Endothelial cell of hepatic sinusoid (primary cell): ENCODE results near the gene BCL10.

Source experiments
- in situ Hi-C: cut with HindIII; loops from 2 replicates; pipeline ENCODE4 v1.10.0; 2017; ENCODE audit warnings: low sequenced_read_pairs

Gene BCL10

DNA sequence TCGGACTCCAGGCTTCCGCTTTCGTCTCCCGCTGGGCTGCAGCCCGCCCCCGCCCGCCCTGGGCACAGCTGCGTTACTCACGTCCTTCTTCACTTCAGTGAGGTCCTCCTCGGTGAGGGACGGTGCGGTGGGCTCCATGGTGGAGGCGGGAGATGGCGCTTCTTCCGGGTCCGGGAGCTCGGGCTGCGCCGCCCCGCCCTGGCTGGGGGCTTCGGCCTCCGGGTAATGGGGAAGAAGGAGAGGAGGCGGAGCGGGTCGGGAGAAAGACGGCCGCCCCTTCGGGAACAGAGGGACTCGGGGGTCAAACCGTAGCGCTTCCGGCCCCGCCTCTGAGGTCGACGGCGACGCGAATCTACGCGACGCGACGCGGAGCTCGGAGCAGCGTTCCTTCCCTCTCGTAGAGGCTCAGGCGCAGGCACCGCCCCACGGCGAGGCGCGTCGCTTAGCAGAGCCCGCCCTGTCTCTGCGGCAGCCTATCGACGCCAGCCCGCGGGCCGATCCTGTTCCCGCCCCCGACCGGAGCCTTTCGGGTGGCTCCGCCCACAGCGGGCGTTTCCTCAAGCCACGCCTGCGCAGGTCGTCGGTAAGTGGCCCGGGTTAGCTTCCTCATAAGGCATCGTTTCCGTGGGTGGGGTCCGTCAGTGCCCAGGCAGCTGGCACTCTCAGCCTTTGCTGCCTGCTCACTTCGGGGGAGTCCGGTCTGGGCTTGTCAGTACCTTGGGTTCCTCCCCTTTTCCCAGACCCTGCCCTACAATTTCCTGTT lies at the start of gene BCL10:
Gene BCL10, minus strand, starts transcription at position 418 of the 763 bp plus-strand sequence. Its CDS starts 280 bp downstream, at position 138.
- in situ Hi-C loops: no loop called here

DNA sequence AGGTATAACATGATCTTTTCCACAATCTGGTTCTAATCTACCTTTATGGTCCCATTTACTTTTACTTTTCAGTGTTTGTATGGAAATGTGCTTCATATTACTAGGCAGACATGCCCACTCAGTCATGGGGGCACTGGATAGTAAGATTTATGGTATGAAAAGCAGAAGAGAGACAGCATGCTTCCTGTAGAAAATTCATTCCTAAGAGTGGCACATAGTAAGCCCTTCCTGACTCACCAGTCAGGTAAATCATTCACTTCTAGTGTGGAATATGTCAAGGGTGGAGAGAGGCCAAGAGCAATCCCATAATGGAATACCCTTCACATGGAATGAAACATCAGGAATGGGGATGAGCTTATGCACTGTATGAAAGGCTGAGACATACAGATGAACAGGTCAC lies 49.5 kb upstream of the BCL10 start:
- in situ Hi-C loops: loop anchor here (10.0 kb wide), 1 partner anchor 179 kb away; no protein-coding TSS in a partner anchor

DNA sequence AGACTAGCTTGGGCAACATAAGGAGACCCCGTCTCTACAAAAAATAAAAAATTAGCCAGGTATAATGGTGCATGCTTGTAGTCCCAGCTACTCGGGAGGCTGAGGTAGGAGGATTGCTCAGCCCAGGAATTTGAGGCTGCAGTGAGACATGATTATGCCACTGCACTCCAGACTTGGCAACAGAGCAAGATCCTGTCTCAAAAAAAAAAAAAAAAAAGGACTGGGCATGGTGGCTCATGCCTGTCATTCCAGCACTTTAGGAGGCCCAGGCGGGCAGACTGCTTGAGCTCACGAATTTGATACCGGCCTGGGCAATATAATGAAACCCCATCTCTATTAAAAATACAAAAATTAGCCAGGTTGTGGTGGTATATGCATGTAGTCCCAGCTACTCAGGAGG lies 47.3 kb upstream of the BCL10 start:
- in situ Hi-C loops: loop anchor here (10.0 kb wide), 1 partner anchor 181 kb away; no protein-coding TSS in a partner anchor

DNA sequence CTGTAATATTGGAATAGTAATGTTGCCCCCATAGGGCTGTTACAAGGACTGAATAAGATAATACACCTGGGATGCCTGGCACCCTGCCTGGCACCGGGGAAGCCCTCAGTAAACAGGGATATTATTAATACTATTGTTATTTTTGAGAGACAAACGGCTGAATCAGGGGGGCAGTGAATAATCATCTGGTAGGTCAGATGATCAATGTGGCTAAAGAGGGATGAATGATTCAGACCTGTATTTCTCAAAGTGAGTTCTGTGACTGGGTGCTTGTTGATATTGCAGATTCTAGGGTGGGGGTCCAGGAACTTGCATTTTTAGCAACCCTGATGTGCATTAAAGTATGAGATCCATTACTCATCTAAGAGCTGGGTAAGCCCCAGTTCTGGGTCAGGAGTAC lies 46.2 kb upstream of the BCL10 start:
- in situ Hi-C loops: loop anchor here (10.0 kb wide), 1 partner anchor 182 kb away; no protein-coding TSS in a partner anchor

DNA sequence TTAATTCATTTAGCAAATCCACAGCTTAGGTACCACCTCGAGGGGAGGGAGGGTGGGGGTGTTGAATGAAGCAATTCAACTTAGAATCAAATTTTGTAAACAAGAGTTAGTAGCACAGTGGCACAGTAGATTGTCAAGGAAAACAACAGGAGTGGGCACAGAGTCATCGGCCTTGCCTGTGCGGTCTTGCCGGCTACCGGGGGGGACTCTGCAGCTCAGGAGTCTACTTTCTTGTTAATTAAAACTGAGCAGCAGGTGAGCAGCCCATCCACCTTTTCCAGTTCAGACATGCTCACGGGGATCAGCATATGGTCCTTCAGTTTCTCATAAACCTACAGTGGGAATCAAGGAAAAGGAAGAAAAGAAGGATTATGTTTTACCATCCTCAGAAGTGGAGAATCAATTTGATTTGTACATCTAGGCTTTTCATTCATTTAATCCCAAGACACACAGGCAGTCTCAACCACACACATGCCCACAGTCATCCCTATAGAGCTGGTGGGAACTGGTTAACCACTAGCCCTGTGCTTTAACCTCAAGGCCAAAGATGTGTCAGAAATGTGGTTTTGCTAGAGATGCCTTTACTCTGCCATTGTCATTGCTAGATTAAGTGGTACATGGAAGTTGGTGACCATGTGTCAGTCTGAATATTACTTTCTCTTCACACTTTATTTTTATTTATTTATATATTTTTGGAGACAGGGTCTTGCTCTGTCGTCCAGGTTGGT lies 45.0 kb upstream of the BCL10 start:
- in situ Hi-C loops: loop anchor here (10.0 kb wide), 1 partner anchor 183 kb away; no protein-coding TSS in a partner anchor

DNA sequence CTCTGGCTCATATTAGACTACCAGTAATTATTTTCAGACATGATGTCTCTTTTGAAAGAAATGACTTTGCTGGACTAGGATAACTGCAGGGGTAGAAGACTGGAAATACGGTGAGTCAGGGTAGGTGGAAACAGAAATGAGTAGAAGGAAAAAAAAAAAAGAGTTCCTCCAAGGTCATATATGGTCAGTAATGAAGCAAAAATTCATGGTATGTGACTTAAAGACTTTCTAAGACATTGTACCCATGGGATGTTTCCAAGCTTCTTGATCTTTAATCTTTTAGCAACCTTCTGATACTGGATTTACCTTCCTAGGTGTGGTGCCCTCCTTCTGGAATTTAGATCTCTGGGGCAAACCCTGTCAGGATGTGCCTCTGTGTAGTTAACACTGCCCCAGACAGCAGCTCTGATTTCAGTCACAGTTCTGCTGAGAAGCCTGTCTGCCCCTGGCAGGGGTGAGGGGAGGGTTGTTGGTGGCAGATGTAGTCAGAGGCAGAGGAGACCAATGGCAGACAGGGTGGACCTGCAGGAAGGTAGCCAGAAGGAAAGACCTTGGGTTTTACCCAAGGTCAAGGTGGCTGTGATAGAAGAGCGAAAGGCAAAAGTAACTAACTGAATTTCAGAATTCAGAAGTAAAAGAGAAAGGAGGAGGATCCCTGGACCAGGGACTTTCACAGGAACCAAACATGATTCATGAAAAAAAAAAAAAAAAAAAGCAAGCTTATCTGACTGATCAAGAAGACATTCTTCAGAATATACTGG lies 44.1 kb upstream of the BCL10 start:
- in situ Hi-C loops: loop anchor here (10.0 kb wide), 1 partner anchor 184 kb away; no protein-coding TSS in a partner anchor

DNA sequence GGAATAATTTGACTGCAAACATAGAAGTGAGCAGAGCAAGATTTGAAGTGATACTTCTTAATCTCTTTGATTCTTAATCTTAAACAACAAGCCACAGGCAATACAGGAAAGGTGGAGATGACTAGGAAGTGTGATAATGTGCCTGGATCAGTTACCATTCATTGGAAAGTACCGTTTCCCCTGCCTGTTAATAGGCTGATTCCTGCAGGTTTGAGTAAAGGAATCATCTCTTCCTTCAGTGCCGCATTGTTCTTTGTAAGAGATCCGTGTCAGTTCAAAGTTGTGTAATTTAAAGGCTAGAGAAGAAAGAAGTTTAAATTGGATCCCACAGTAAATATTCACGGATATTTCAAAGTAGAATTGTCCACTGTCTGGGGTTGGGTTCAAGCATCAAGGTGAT lies 43.5 kb upstream of the BCL10 start:
- in situ Hi-C loops: loop anchor here (10.0 kb wide), 2 partner anchors 185 to 385 kb away; partner anchors contain the start of gene ZNHIT6

DNA sequence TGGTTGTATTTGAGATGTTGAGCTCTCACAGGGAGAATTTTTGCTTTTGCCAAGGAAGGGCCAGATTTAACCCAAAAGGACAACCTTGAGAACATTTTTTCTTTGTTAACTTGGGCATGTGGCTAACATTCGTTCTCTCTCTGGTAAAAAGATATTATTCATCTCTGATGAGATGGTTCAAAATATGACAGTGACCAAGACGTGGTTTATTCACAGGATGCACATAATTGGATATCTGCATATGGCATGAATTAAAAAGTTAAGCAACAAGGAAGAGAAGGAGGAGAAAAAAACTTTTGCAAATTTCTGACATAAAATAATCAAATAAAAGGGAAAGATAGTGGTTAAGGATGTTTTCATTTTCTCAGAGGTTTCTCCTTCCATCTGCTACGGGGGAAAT lies 43.1 kb upstream of the BCL10 start:
- in situ Hi-C loops: loop anchor here (10.0 kb wide), 1 partner anchor 385 kb away; the partner anchor contains the start of gene ZNHIT6

DNA sequence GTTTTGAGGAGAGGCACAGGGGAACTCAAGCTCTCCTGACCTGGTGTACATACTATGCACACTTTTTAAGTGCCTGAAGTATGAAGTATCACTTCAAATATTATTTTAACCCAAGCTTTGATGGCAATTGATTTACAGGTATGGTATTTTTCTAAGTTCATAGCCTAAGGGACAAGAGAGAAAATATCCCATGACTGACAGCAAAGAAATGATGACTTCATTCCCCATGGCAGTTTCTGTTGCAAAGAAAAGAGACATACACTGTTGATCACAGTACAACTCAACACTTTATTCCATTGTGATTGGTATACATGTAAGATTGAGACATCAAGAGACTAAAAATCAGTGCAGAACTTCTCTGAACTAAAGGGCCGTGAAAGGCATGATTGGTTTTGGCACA lies 41.8 kb upstream of the BCL10 start:
- in situ Hi-C loops: loop anchor here (10.0 kb wide), 1 partner anchor 387 kb away; the partner anchor contains the start of gene ZNHIT6

DNA sequence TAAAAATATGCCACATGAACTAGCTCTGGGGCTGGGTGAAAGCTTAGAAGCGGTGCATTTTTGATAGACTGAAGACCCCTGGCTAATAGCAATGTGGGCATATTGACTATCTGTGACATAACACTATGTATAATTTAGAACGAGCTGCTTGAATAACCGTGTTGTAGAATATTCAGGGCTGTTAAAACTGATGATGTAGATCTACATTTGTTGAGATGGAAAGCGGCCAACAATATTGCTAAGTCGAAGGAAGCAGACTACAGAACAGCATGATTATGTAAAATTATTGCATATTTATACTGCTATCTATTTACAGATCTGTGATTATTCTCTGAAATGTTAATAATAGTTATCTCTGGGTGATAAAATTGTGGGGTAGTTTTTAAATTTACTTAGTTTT lies 41.1 kb upstream of the BCL10 start:
- in situ Hi-C loops: loop anchor here (10.0 kb wide), 1 partner anchor 387 kb away; the partner anchor contains the start of gene ZNHIT6

DNA sequence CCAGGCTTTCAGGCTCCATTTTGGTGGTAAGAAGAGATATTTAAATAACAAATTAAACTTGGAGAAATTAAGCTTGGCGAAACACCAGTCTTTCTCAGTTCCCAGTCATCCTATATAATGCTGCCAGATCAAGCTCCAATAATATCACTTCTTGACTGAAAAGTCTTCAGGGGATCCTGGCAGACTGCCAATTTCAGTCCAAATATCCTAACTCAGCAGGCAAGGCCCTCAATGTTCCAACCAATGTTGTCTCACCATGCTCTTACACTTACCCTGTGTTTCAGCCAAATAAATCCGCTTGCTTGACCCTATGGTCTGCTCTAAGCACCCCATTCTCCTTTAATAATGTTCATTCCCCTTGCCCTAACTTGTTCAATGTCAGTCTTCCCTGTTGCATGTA lies 39.9 kb upstream of the BCL10 start:
- in situ Hi-C loops: loop anchor here (10.0 kb wide), 1 partner anchor 388 kb away; the partner anchor contains the start of gene ZNHIT6

DNA sequence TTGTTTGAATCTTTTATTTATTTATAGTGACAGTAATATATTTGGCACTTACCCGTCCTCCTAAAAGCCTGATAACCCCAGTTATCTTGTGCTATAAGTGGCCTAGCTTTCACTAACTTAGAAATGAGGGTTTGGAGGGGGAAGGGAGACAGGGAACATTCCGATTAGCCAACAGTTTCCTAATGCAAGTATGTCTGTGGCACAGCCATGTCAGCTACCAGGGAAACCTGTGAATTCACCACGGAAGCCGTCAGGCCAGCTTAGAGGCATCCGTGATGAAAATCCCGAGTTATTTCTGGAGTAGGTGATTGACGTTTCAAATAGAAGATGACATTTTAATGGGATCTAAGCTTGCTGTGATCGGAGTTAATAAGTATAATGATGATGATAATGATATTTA lies 39.4 kb upstream of the BCL10 start:
- in situ Hi-C loops: loop anchor here (10.0 kb wide), 1 partner anchor 389 kb away; the partner anchor contains the start of gene ZNHIT6

DNA sequence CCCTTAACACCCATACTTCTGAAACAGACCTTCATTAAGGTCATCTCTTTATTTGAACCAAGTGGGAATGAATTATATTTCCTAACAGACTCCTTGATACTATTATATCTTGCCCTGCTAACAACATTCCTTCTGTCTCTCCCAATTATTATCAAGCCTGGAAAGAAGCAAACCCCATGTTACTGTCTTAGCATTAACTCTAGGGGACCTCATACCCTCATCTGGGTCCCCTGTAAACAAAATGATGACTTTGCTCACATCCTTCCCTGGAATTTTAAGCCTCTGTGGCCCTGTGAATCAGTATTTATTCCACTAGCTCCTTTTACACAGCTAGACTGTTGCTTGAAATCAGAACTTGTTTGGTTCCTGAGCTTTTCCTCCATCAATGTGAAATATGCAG lies 38.3 kb upstream of the BCL10 start:
- in situ Hi-C loops: loop anchor here (10.0 kb wide), 1 partner anchor 390 kb away; the partner anchor contains the start of gene ZNHIT6

DNA sequence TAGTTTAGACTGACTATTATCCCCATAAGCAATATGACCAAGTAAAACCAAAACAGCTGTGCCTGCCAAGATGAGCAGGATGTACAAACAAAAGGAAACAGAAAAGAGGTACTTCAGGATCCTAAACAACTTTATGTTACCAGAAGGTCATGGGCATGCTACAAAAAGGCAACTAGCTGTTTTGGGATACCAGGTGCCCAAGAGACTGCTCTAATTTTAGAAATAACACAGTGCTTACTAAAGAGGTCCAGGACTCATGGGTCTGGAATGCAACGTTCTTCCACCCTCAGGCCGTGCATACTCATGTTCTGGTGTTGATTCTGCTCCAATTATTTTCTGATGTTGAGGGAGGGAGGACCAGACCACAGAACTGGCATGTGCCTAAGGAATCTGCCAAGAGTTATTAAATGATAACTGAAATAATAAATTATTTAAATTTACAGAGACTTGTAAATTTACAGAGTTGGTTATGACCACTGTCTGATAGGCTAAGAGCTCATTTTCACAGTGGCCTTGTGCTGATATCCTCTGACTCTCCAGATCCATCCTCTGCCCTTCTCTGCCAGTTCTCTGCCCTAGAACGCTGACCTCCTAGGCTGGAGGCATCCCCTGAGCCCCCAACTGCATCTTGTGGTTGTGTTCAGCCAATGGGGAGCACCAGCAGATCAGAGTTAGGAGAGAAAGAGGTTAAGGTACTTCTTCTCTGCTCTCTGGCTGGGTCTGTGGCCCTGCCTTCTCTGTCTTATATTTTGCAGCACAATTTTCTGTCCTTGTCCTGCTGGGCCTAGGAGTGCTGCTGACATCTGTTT lies 37.7 kb upstream of the BCL10 start:
- in situ Hi-C loops: loop anchor here (10.0 kb wide), 1 partner anchor 391 kb away; the partner anchor contains the start of gene ZNHIT6

DNA sequence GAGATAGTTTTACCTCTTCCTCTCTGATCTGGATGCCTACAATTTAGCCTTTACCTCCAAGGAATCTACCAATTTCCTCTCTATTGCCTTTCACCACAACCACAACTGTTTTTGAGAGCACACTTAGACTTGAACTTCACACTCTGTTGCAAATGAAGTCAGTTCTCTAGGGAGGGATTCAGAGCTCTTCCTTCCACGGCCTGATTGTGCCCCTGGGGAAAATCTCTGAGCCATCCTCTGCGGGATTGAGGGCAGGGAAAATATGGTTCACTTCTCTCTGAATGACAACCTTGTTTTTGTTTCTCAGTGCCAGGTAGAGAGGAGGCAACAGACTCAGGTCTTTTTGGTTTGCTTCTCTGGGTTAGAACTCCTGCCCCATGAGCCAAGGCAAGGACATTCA lies 35.4 kb upstream of the BCL10 start:
- in situ Hi-C loops: loop anchor here (10.0 kb wide), 1 partner anchor 393 kb away; the partner anchor contains the start of gene ZNHIT6

DNA sequence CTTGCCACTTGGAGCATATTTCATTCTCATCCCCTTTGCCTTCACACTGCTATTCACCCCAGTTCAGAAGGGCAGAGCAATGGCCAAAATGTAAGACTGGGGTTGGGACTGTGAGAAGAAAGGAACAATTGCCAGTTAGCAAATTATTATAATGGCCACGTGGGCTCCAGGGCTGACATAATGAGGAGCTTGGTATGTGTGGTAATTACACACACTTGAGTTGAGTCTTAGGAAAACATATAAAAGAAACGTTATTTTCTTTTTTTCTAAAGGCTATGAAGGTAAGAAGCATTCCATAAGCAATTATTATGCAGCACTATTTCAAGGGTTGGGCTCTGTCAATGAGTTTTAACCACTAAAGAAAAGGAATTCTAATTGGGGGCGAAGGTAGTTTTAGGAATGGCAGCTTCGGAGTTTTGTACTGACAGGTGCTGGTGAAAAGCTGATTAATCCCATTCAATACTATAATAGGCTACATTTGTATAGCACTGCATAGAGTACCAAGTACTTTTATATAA lies 32.5 kb upstream of the BCL10 start:
- in situ Hi-C loops: loop anchor here (10.0 kb wide), 1 partner anchor 86 kb away; no protein-coding TSS in a partner anchor

DNA sequence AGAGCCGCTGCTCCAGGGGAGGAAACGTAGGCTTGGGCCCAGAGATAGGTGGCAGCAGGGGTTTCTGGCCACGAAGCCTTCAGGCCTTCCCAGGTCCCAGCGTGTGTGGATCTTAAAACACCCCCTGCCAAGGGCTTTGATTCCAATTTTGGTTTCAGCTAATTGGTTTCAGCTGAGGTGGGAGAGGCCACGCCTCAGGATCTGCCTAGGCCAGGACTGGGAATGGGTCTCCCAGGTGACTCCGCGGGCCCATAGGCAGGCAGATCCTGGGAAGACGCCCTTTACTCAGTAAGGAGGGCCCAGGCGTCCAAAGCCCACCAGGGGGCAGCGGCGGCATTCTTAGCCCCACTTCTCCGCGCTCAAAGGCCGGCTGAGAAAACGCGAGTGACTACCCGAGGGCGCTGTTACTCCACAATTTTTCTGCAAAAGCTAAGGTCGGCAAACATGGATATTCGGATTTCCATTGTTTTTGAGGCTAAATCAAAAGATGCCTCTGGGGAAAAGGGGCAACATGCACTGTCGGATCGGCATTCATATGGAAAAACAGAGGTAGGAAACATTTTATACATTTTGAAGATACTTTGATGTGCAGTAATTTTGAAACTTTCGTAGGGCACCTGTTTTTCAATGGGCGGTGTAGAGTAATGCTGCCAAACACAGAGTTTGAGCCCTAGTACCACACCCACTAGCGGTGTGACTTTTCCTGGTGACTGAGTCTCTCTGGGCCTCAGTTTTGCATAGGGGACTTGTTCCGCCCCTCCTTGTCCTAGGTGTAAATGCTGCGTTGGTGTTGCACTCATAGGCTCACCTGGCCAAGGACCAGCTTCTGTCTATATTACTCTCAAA lies 31.8 kb upstream of the BCL10 start:
- in situ Hi-C loops: loop anchor here (10.0 kb wide), 1 partner anchor 87 kb away; no protein-coding TSS in a partner anchor

DNA sequence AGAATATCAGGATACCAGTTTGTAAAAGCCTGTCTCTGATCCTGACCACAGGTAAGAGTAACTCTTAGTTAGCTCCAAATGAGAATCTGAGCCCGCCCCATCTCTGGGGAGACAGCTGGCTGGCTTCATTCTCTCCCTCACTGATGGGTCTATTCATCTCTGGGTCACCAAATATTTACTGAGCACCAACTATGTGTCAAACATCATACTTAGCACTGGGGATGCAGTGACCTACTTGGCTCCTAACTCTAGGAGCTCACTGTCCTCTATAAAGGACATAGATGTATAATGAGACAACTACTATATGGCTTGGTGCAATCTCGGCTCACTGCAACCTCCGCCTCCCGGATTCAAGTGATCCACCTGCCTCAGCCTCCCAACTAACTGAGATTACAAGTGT lies 29.8 kb upstream of the BCL10 start:
- in situ Hi-C loops: loop anchor here (10.0 kb wide), 1 partner anchor 89 kb away; no protein-coding TSS in a partner anchor
